Esophagus squamous epithelium (tissue), 5 donors: ENCODE measurements around the gene ATXN1. TPM values are rescaled to one million over a fixed set of nuclear protein-coding genes. Genes with fewer than 3 reads are reported as not detected.

Source experiments
- DNase-seq: peaks from one replicate; lab custom pipeline; 2025; lab: John Stamatoyannopoulos, UW
- H3K27ac ChIP-seq, 4 donors: fragments of 200-600 bp; sonication (generic); one replicate each; pipeline ENCODE4 v1.5.1; 2016 to 2019; ENCODE audit warnings: mild to moderate bottlenecking in 1 of 4
- H3K27me3 ChIP-seq, 4 donors: fragments of 200-600 bp; sonication (generic); 1 replicate in 3 of 4; 2 replicates in 1 of 4; pipeline versions ENCODE4 v1.5.1 to v1.6.0; 2017 to 2021; ENCODE audit warnings: antibody characterized with exemption in 1 of 4
- H3K36me3 ChIP-seq, 3 donors: fragments of 200-600 bp; sonication (generic); one replicate each; pipeline ENCODE4 v1.5.1; 2016 to 2019
- H3K4me1 ChIP-seq, 3 donors: fragments of 200-600 bp; sonication (generic); one replicate each; pipeline ENCODE4 v1.5.1; 2017 to 2019
- H3K4me3 ChIP-seq, 4 donors: fragments of 200-600 bp; sonication (generic); 1 replicate in 3 of 4; 2 replicates in 1 of 4; pipeline ENCODE4 v1.5.1; 2016 to 2019; ENCODE audit warnings: mild to moderate bottlenecking in 2 of 4, moderate library complexity in 1 of 4
- H3K9me3 ChIP-seq, 3 donors: fragments of 200-600 bp; sonication (generic); one replicate each; pipeline ENCODE4 v1.5.1; 2016 to 2019
- CTCF ChIP-seq, 6 experiments: fragments of 450-650 bp in 4 of 6; fragments of 200-600 bp in 2 of 6; sonication (generic) in 2 of 6; IDR thresholded peaks; one replicate each; pipeline ENCODE4 v1.5.1; 2016 to 2019; ENCODE audit warnings: antibody characterized with exemption in 6 of 6, mild to moderate bottlenecking in 4 of 6, moderate library complexity in 4 of 6
- POLR2A ChIP-seq, 4 donors: fragments of 450-650 bp; IDR thresholded peaks; one replicate each; pipeline ENCODE4 v1.6.1; 2017; ENCODE audit warnings: antibody characterized with exemption in 4 of 4, mild to moderate bottlenecking in 4 of 4, moderate library complexity in 3 of 4
- WGBS, 2 donors: methylation state at CpG; one replicate each; pipeline ENCODE4 v1.1.5; 2018; 5-methylcytosine and 5-hydroxymethylcytosine counted together
- intact Hi-C: fragments of 100-400 bp; cut with DNase I; formaldehyde crosslinking; loops from one replicate; pipeline ENCODE4 v1.15.0; 2022
- total RNA-seq, 4 donors: library from RNA; depleted of rRNA; stranded (reverse); fragments of >200 nt; gene quantifications; one replicate each; pipeline ENCODE4 v1.1.0, GENCODE V29; 2016
- donor health status: DM: yes; HTN: yes; CAD: no.

The ATXN1 gene
- total RNA-seq, 4 donors from 2014 or later = 17.5 to 50.5 (median 28.5) TPM

- TF ChIP-seq POLR2A (IDR thresholded peaks at IDR 0.05) (no peak), CTCF (IDR thresholded peaks at IDR 0.05) (no peak)
- H3K9me3 ChIP-seq = no peaks in the 10 kb centered on the region
- H3K4me1 ChIP-seq = peaks cover 0 to 24% (median 0%) of the 10 kb centered on the region in 3 donors
- H3K27me3 ChIP-seq = no peaks in the 10 kb centered on the region
- peak overlapping the region in 3 of 4 donors; percentile 47 to 60 (median 50) for H3K27ac ChIP-seq
- no peak for DNase-seq
- WGBS, 2 donors = 55 to 63% methylated on average over 9 of the region's 9 CpGs
- H3K4me3 ChIP-seq = no peak overlapping the region
- intact Hi-C loops = loop anchor here (10.0 kb wide), 1 partner anchor 171 kb away; no protein-coding TSS in a partner anchor
- no peaks in the 10 kb centered on the region for H3K36me3 ChIP-seq
Measured at GRCh38 chr6:16505711-16506357, 255.4 kb downstream of the ATXN1 start.

- TF ChIP-seq POLR2A (IDR thresholded peaks at IDR 0.05) (no peak), CTCF (IDR thresholded peaks at IDR 0.05) (no peak)
- WGBS, 2 donors = 84 to 93% methylated on average over 5 of the region's 5 CpGs
- intact Hi-C loops = loop anchor here (10.0 kb wide), 1 partner anchor 170 kb away; no protein-coding TSS in a partner anchor
Measured at GRCh38 chr6:16504609-16505008, 256.7 kb downstream of the ATXN1 start.

GRCh38 chr6:16503970-16504415 is 257.3 kb downstream of the ATXN1 start:
- H3K4me1 ChIP-seq = peaks cover 0 to 36% (median 0%) of the 10 kb centered on the region in 3 donors
- no peaks in the 10 kb centered on the region for H3K9me3 ChIP-seq
- intact Hi-C loops = loop anchor here (10.0 kb wide), 1 partner anchor 169 kb away; no protein-coding TSS in a partner anchor
- no peak overlapping the region for H3K27ac ChIP-seq
- no peaks in the 10 kb centered on the region for H3K27me3 ChIP-seq
- DNase-seq = no peak
- H3K36me3 ChIP-seq = no peaks in the 10 kb centered on the region
- no peak overlapping the region for H3K4me3 ChIP-seq
- TF ChIP-seq POLR2A (IDR thresholded peaks at IDR 0.05) (no peak), CTCF (IDR thresholded peaks at IDR 0.05) (no peak)
- 60 to 62% methylated on average over 2 of the region's 2 CpGs for WGBS, 2 donors

More at GRCh38 chr6:16504609-16505008, 256.7 kb downstream of the ATXN1 start:
- no peaks in the 10 kb centered on the region for H3K9me3 ChIP-seq
- peak overlapping the region in 2 of 4 donors; percentile 40 to 47 for H3K27ac ChIP-seq
- no peaks in the 10 kb centered on the region for H3K27me3 ChIP-seq
- H3K4me3 ChIP-seq = no peak overlapping the region
- no peaks in the 10 kb centered on the region for H3K36me3 ChIP-seq
- DNase-seq = no peak
- H3K4me1 ChIP-seq = peaks cover 0 to 30% (median 0%) of the 10 kb centered on the region in 3 donors

GRCh38 chr6:16503241-16503775 is 258.0 kb downstream of the ATXN1 start:
- H3K4me3 ChIP-seq = no peak overlapping the region
- TF ChIP-seq CTCF (IDR thresholded peaks at IDR 0.05) = no peak
- no peak for TF ChIP-seq POLR2A (IDR thresholded peaks at IDR 0.05)
- no peaks in the 10 kb centered on the region for H3K36me3 ChIP-seq
- DNase-seq = no peak
- intact Hi-C loops = loop anchor here (10.0 kb wide), 1 partner anchor 169 kb away; no protein-coding TSS in a partner anchor
- no peaks in the 10 kb centered on the region for H3K27me3 ChIP-seq
- no peaks in the 10 kb centered on the region for H3K9me3 ChIP-seq
- peaks cover 0 to 42% (median 0%) of the 10 kb centered on the region in 3 donors for H3K4me1 ChIP-seq
- WGBS, 2 donors = 86 to 93% methylated on average over 2 of the region's 2 CpGs
- H3K27ac ChIP-seq = no peak overlapping the region

- no peaks in the 10 kb centered on the region for H3K27me3 ChIP-seq
- H3K36me3 ChIP-seq = no peaks in the 10 kb centered on the region
- intact Hi-C loops = no loop called here
- no peaks in the 10 kb centered on the region for H3K9me3 ChIP-seq
- no peak for TF ChIP-seq POLR2A (IDR thresholded peaks at IDR 0.05)
- TF ChIP-seq CTCF (IDR thresholded peaks at IDR 0.05) = no peak
- H3K4me3 ChIP-seq = no peak overlapping the region
- peak overlapping the region in 3 of 4 donors; percentile 14 to 58 (median 55) for H3K27ac ChIP-seq
- DNase-seq = no peak
- H3K4me1 ChIP-seq = peaks cover 16 to 61% (median 21%) of the 10 kb centered on the region in 3 donors
Measured at GRCh38 chr6:16498957-16499356, 262.3 kb downstream of the ATXN1 start.
